HEK293 (cell line): ENCODE results near the gene KSR1.

Experiments used
- CTCF ChIA-PET: fragments of 350-600 bp; formaldehyde crosslinking; extraction: SDS; loops from one replicate; lab custom pipeline; 2021; ENCODE audit warnings: antibody characterized with exemption; lab: Yijun Ruan, JAX
- POLR2A ChIA-PET: fragments of 300-600 bp; formaldehyde crosslinking; extraction: SDS; loops from one replicate; lab custom pipeline; 2020; ENCODE audit warnings: antibody characterized with exemption, inconsistent platforms; lab: Yijun Ruan, JAX
- H3K27ac ChIP-seq: fragments of 200-500 bp; sonication (Bioruptor generic); 2 replicates; pipeline ENCODE4 v1.5.1; 2014; ENCODE audit warnings: low read depth, low read length, control low read depth, inconsistent platforms; ENCODE audit errors: extremely low read depth
- H3K36me3 ChIP-seq, 2 experiments: fragments of 200-500 bp in 1 of 2; sonication (Bioruptor generic) in 1 of 2; 1 replicate in 1 of 2; 2 replicates in 1 of 2; pipeline ENCODE4 v1.5.1; 2014 to 2017; ENCODE audit warnings: inconsistent platforms in 2 of 2, low read length in 2 of 2; ENCODE audit not compliant: control insufficient read depth in 2 of 2, insufficient read depth in 1 of 2
- H3K4me1 ChIP-seq: fragments of 200-500 bp; sonication (Bioruptor generic); 2 replicates; pipeline ENCODE4 v1.5.1; 2014; ENCODE audit warnings: mild to moderate bottlenecking, low read length, inconsistent platforms; ENCODE audit not compliant: control insufficient read depth, insufficient read depth
- H3K4me3 ChIP-seq: 2 replicates; pipeline ENCODE4 v1.5.1; 2011; ENCODE audit warnings: low read depth, mild to moderate bottlenecking, control low read depth, low read length, moderate library complexity
- H3K9me3 ChIP-seq: fragments of 200-500 bp; sonication (Bioruptor generic); 2 replicates; pipeline ENCODE4 v1.5.1; 2014; ENCODE audit warnings: low read depth, low read length, inconsistent platforms; ENCODE audit not compliant: control insufficient read depth, insufficient read depth
- GLI4 ChIP-seq: fragments of 450-650 bp; formaldehyde crosslinking; IDR thresholded peaks from 2 replicates; pipeline ENCODE4 v1.5.1; 2016; ENCODE audit warnings: missing biosample characterization, missing genetic modification characterization
- HOXA7 ChIP-seq: sonication (generic); formaldehyde crosslinking; IDR thresholded peaks from 2 replicates; pipeline ENCODE4 v1.8.1; 2022; ENCODE audit warnings: missing genetic modification reagents, borderline replicate concordance
- KLF10 ChIP-seq: fragments of 450-650 bp; IDR thresholded peaks from 2 replicates; pipeline ENCODE4 v1.5.1; 2018; ENCODE audit warnings: missing biosample characterization, mild to moderate bottlenecking, missing genetic modification characterization
- KLF17 ChIP-seq: fragments of 450-650 bp; formaldehyde crosslinking; IDR thresholded peaks from 2 replicates; pipeline ENCODE4 v1.5.1; 2016; ENCODE audit warnings: missing biosample characterization, missing genetic modification characterization
- KLF9 ChIP-seq: fragments of 450-650 bp; formaldehyde crosslinking; IDR thresholded peaks from 2 replicates; pipeline ENCODE4 v1.5.1; 2016; ENCODE audit warnings: missing biosample characterization, missing genetic modification characterization, low read depth
- MZF1 ChIP-seq: fragments of 450-650 bp; formaldehyde crosslinking; IDR thresholded peaks from 2 replicates; pipeline ENCODE4 v1.5.1; 2017; ENCODE audit warnings: missing biosample characterization, missing genetic modification characterization, borderline replicate concordance
- PRDM4 ChIP-seq: fragments of 450-650 bp; formaldehyde crosslinking; IDR thresholded peaks from 2 replicates; pipeline ENCODE4 v1.5.1; 2017; ENCODE audit warnings: missing biosample characterization, missing genetic modification characterization
- REPIN1 ChIP-seq: fragments of 450-650 bp; formaldehyde crosslinking; IDR thresholded peaks from 2 replicates; pipeline ENCODE4 v1.5.1; 2017; ENCODE audit warnings: missing biosample characterization, missing genetic modification characterization, low read depth
- SP2 ChIP-seq: fragments of 450-650 bp; formaldehyde crosslinking; IDR thresholded peaks from 2 replicates; pipeline ENCODE4 v1.5.1; 2016; ENCODE audit warnings: missing biosample characterization, missing genetic modification characterization
- SP3 ChIP-seq: fragments of 450-650 bp; formaldehyde crosslinking; IDR thresholded peaks from 2 replicates; pipeline ENCODE4 v1.5.1; 2016; ENCODE audit warnings: missing biosample characterization, missing genetic modification characterization
- YY2 ChIP-seq: fragments of 450-650 bp; formaldehyde crosslinking; IDR thresholded peaks from 2 replicates; pipeline ENCODE4 v1.5.1; 2016; ENCODE audit warnings: missing biosample characterization, missing genetic modification characterization
- ZBTB17 ChIP-seq: fragments of 450-650 bp; formaldehyde crosslinking; IDR thresholded peaks from 2 replicates; pipeline ENCODE4 v1.5.1; 2016; ENCODE audit warnings: missing biosample characterization, missing genetic modification characterization
- ZFP37 ChIP-seq: fragments of 450-650 bp; formaldehyde crosslinking; IDR thresholded peaks from 2 replicates; pipeline ENCODE4 v1.5.1; 2016; ENCODE audit warnings: missing biosample characterization, missing genetic modification characterization
- ZNF112 ChIP-seq: fragments of 450-650 bp; formaldehyde crosslinking; IDR thresholded peaks from 2 replicates; pipeline ENCODE4 v1.5.0; 2017; ENCODE audit warnings: missing biosample characterization, missing genetic modification characterization
- ZNF169 ChIP-seq: fragments of 450-650 bp; formaldehyde crosslinking; IDR thresholded peaks from 2 replicates; pipeline ENCODE4 v1.5.1; 2016; ENCODE audit warnings: missing biosample characterization, missing genetic modification characterization
- ZNF239 ChIP-seq: fragments of 450-650 bp; formaldehyde crosslinking; IDR thresholded peaks from 2 replicates; pipeline ENCODE4 v1.5.1; 2016; ENCODE audit warnings: missing biosample characterization, missing genetic modification characterization
- ZNF24 ChIP-seq: fragments of 450-650 bp; formaldehyde crosslinking; IDR thresholded peaks from 2 replicates; pipeline ENCODE4 v1.5.1; 2016; ENCODE audit warnings: missing biosample characterization, missing genetic modification characterization
- ZNF341 ChIP-seq: fragments of 450-650 bp; formaldehyde crosslinking; IDR thresholded peaks from 2 replicates; pipeline ENCODE4; 2016; ENCODE audit warnings: low read depth, missing biosample characterization, missing genetic modification characterization
- ZNF354C ChIP-seq: fragments of 450-650 bp; formaldehyde crosslinking; IDR thresholded peaks from 2 replicates; pipeline ENCODE4 v1.5.1; 2016; ENCODE audit warnings: missing biosample characterization, missing genetic modification characterization, low read depth, borderline replicate concordance
- ZNF366 ChIP-seq: fragments of 450-650 bp; formaldehyde crosslinking; conservative IDR thresholded peaks from 2 replicates; pipeline ENCODE4 v1.5.1; 2016; ENCODE audit warnings: missing biosample characterization, missing genetic modification characterization
- ZNF37A ChIP-seq: fragments of 450-650 bp; IDR thresholded peaks from 2 replicates; pipeline ENCODE4 v1.5.1; 2018; ENCODE audit warnings: missing biosample characterization, missing genetic modification characterization
- ZNF394 ChIP-seq: fragments of 450-650 bp; formaldehyde crosslinking; IDR thresholded peaks from 2 replicates; pipeline ENCODE4 v1.5.1; 2016; ENCODE audit warnings: missing biosample characterization, missing genetic modification characterization, mild to moderate bottlenecking, moderate library complexity, borderline replicate concordance
- ZNF398 ChIP-seq: fragments of 450-650 bp; formaldehyde crosslinking; IDR thresholded peaks from 2 replicates; pipeline ENCODE4 v1.5.1; 2017; ENCODE audit warnings: missing biosample characterization, missing genetic modification characterization
- ZNF510 ChIP-seq: fragments of 450-650 bp; formaldehyde crosslinking; IDR thresholded peaks from 2 replicates; pipeline ENCODE4 v1.5.1; 2018; ENCODE audit warnings: mild to moderate bottlenecking, missing genetic modification characterization, missing biosample characterization; ENCODE audit not compliant: insufficient replicate concordance
- ZNF624 ChIP-seq: fragments of 450-650 bp; formaldehyde crosslinking; IDR thresholded peaks from 2 replicates; pipeline ENCODE4 v1.5.1; 2017; ENCODE audit warnings: missing biosample characterization, missing genetic modification characterization
- ZNF792 ChIP-seq: fragments of 450-650 bp; formaldehyde crosslinking; IDR thresholded peaks from 2 replicates; pipeline ENCODE4 v1.5.1; 2016; ENCODE audit warnings: missing biosample characterization, missing genetic modification characterization
- TF ChIP-seq, protein P1 (sequence below): fragments of 450-650 bp; IDR thresholded peaks from 2 replicates; pipeline ENCODE4 v1.5.1; 2018; ENCODE audit warnings: missing biosample characterization, missing genetic modification characterization

KSR1 gene

DNA sequence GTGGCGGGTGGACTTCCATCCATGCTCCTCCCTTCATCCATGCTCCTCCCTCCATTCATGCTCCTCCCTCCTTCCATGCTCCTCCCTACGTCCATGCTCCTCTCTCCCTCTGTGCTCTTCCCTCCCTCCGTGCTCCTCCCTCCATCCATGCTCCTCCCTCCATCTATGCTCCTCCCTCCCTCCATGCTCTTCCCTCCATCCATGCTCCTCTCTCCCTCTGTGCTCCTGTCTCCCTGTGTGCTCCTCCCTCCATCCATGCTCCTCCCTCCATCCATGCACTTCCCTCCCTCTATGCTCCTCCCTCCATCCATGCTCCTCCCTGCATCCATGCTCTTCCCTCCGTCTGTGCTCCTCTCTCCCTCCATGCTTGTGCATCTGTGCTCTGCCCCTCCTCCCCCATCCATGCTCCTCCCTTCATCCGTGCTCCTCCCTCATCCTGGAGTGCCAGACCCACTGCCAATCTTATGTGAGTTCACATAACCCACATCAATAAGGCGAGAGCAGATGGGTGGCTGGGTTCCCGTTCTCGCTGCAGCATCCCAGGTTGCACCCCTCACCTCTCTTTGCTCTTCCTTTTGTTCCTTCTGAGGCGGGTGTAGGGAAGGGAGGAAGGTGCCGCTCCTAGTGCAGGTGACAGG is 22.8 kb downstream of the KSR1 start:
- POLR2A ChIA-PET: no interaction called here
- no peaks in the 10 kb centered on the region for H3K9me3 ChIP-seq
- TF ChIP-seq ZNF24 (tag by site-specific recombination): no peak
- no peak for TF ChIP-seq KLF9 (tag by site-specific recombination)
- TF ChIP-seq ZNF366 (tag by site-specific recombination): peak; percentile 96
- TF ChIP-seq HOXA7 (CRISPR knock-in tag): no peak
- peak; percentile 67; the same call in 1 of the 2 replicates for TF ChIP-seq GLI4
- peak; percentile 24; the same call in 1 of the 2 replicates for TF ChIP-seq ZNF398 (tag by site-specific recombination)
- TF ChIP-seq ZNF792: no peak
- peak; percentile 71 for TF ChIP-seq SP3 (tag by site-specific recombination)
- peak; percentile 96 for TF ChIP-seq KLF17 (tag by site-specific recombination)
- TF ChIP-seq ZFP37 (tag by site-specific recombination): no peak
- no peak for TF ChIP-seq ZNF239 (tag by site-specific recombination)
- TF ChIP-seq, protein P1, sequence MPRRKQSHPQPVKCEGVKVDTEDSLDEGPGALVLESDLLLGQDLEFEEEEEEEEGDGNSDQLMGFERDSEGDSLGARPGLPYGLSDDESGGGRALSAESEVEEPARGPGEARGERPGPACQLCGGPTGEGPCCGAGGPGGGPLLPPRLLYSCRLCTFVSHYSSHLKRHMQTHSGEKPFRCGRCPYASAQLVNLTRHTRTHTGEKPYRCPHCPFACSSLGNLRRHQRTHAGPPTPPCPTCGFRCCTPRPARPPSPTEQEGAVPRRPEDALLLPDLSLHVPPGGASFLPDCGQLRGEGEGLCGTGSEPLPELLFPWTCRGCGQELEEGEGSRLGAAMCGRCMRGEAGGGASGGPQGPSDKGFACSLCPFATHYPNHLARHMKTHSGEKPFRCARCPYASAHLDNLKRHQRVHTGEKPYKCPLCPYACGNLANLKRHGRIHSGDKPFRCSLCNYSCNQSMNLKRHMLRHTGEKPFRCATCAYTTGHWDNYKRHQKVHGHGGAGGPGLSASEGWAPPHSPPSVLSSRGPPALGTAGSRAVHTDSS (tag by site-specific recombination): no peak
- TF ChIP-seq MZF1 (tag by site-specific recombination): no peak
- no peak for TF ChIP-seq ZNF354C
- no peak for TF ChIP-seq ZNF112 (tag by site-specific recombination)
- no peak for TF ChIP-seq ZNF510 (tag by site-specific recombination)
- TF ChIP-seq ZNF394 (tag by site-specific recombination): peak; percentile 23; the same call in 1 of the 2 replicates
- peak; percentile 21; the same call in 1 of the 2 replicates for TF ChIP-seq SP2 (tag by site-specific recombination)
- TF ChIP-seq ZNF624 (tag by site-specific recombination): no peak
- no peak for TF ChIP-seq KLF10 (tag by site-specific recombination)
- TF ChIP-seq REPIN1 (tag by site-specific recombination): no peak
- peak; percentile 93 for TF ChIP-seq ZNF341 (tag by site-specific recombination)
- no peak for TF ChIP-seq PRDM4 (tag by site-specific recombination)
- peak; percentile 89 for TF ChIP-seq ZBTB17 (tag by site-specific recombination)
- TF ChIP-seq ZNF37A: no peak
- TF ChIP-seq YY2 (tag by site-specific recombination): peak; percentile 46; the same call in 1 of the 2 replicates
- TF ChIP-seq ZNF169 (tag by site-specific recombination): 0 out of 2 replicates have a peak, but pooled peaks have one; percentile 68
- TF ChIP-seq, all 188 proteins: peak for 11
- Histone ChIP-seq H3K4me1 (peaks cover 3% of the 10 kb centered on the region; the same call in 1 of the 2 replicates), H3K27ac (no peak overlapping the region), H3K4me3 (no peak overlapping the region), H3K36me3 (no peaks in the 10 kb centered on the region)
- CTCF ChIA-PET: no interaction called here
